HepG2 (cell line): Measurements from ENCODE around the gene HOXC10. TPM values are rescaled to one million over a fixed set of nuclear protein-coding genes. Genes with fewer than 3 reads are reported as not detected.

Experiments
- CBX2 ChIP-seq, 2 experiments: fragments of 200-600 bp in 1 of 2; sonication (generic); formaldehyde crosslinking in 1 of 2; IDR thresholded peaks; 2 replicates each; pipeline versions ENCODE4 v1.7.0 to v1.8.1; 2018 to 2022; ENCODE audit warnings: low read depth in 2 of 2, low read length in 1 of 2, mild to moderate bottlenecking in 1 of 2, missing genetic modification reagents in 1 of 2
- HMGXB4 ChIP-seq, 2 experiments: sonication (generic) in 1 of 2; formaldehyde crosslinking in 1 of 2; IDR thresholded peaks; 2 replicates each; pipeline versions ENCODE4 v1.4.0 to v1.6.1; 2018 to 2020; ENCODE audit warnings: missing genetic modification reagents in 2 of 2, borderline replicate concordance in 1 of 2, low read depth in 1 of 2, mild to moderate bottlenecking in 1 of 2, missing biosample characterization in 1 of 2
- KDM5B ChIP-seq: sonication (generic); formaldehyde crosslinking; IDR thresholded peaks from 2 replicates; pipeline ENCODE4 v1.4.0; 2020; ENCODE audit warnings: missing genetic modification reagents, mild to moderate bottlenecking, borderline replicate concordance
- SMAD9 ChIP-seq: sonication (generic); formaldehyde crosslinking; IDR thresholded peaks from 2 replicates; pipeline ENCODE4 v1.5.1; 2020; ENCODE audit warnings: mild to moderate bottlenecking, missing genetic modification reagents
- ZNF615 ChIP-seq: sonication (generic); formaldehyde crosslinking; IDR thresholded peaks from 2 replicates; pipeline ENCODE4 v1.5.0; 2020; ENCODE audit warnings: mild to moderate bottlenecking, missing genetic modification reagents, borderline replicate concordance
- polyA plus RNA-seq, 8 experiments: library from polyadenylated mRNA; depleted of rRNA in 3 of 8; stranded (reverse) in 7 of 8; unstranded in 1 of 8; fragments of >200 nt; fragmentation: Illumina TruSeq in 4 of 8; extraction: Trizol in 4 of 8; gene quantifications; 2 replicates each; pipeline versions ENCODE4 v1.2.1 to v1.2.3, GENCODE V29; 2011 to 2016; ENCODE audit warnings: low read depth in 4 of 8, missing spikeins in 1 of 8, mixed read lengths in 1 of 8; ENCODE audit not compliant: insufficient read depth in 1 of 8
- total RNA-seq, 5 experiments: library from RNA; depleted of rRNA; stranded (reverse); fragments of >200 nt; fragmentation: Illumina TruSeq; extraction: Trizol; gene quantifications; 2 replicates each; pipeline ENCODE4 v1.2.3, GENCODE V29; 2016; ENCODE audit warnings: low read depth in 1 of 5
- TF ChIP-seq, protein P1 (sequence below): sonication (generic); formaldehyde crosslinking; IDR thresholded peaks from 2 replicates; pipeline ENCODE4 v1.4.0; 2020; ENCODE audit warnings: missing genetic modification reagents, borderline replicate concordance

Gene HOXC10
- total and polyA plus RNA-seq, 2 of the 13 experiments (the other 11 are each of a cell fraction or from before 2014, with no cell fraction given), result not detected

DNA sequence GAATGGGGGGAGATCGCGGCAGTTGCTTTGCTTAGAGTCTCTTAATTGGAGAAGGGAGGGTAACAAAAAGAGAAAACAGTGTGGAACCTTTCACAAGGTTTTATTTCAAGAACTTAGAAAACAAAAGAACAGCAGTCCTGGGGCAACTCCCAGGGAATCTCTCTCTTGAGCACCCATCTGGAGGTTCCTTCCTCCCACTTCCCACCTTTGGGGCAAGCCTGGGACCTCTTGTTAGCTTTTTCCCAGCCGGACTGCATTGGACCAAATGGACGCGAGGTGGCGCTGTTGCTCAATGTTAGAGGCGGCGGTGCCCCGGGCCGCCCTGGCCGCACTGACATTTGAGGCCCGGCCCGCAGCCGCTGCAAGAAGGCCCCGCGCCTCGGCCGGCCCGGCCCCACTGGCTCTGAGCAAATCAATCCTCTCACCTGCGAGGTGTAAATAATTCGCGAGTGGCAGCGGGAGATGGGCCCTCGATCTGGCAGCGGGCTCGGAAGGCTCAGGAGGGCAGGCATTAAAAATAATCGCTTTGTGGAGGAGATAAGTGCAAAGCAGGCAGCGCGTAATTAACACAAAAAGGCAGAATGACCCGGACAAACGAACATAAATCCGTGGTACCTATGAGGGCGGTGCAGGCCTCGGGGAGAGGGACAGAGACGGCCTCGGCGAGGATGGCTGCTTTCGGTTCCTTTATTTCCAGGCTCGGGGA lies 21.1 kb downstream of the HOXC10 start (continued):
- TF ChIP-seq, protein P1, sequence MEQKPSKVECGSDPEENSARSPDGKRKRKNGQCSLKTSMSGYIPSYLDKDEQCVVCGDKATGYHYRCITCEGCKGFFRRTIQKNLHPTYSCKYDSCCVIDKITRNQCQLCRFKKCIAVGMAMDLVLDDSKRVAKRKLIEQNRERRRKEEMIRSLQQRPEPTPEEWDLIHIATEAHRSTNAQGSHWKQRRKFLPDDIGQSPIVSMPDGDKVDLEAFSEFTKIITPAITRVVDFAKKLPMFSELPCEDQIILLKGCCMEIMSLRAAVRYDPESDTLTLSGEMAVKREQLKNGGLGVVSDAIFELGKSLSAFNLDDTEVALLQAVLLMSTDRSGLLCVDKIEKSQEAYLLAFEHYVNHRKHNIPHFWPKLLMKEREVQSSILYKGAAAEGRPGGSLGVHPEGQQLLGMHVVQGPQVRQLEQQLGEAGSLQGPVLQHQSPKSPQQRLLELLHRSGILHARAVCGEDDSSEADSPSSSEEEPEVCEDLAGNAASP (CRISPR knock-in tag), result peak; percentile 58
- TF ChIP-seq SMAD9 (no peak), ZNF615 (CRISPR knock-in tag) (0 out of 2 replicates have a peak, but pooled peaks have one; percentile 55), CBX2 (IDR thresholded peaks at IDR 0.05; ENCODE audit: low read depth, low read length) (peak; percentile 95; the same call in 1 of the 2 replicates), CBX2 (CRISPR knock-in tag; IDR thresholded peaks at IDR 0.05; ENCODE audit: low read depth) (peak; percentile 96), HMGXB4 (CRISPR knock-in tag; IDR thresholded peaks at IDR 0.05; ENCODE audit: borderline replicate concordance in 1 of 2, low read depth in 1 of 2) (peak in 1 of 2 experiments; percentile 47; a peak in 1 of 4 replicates), KDM5B (CRISPR knock-in tag) (no peak)
